Mucosa of descending colon (tissue), 3 donors: ENCODE measurements around the gene GHRHR. TPM values are rescaled to one million over a fixed set of nuclear protein-coding genes. Genes with fewer than 3 reads are reported as not detected.

Experiments used
- ATAC-seq: fragments of 200-7000 bp; cut with Tn5 transposase; one replicate; pipeline ENCODE4 v1.9.1; 2020; ENCODE audit warnings: mild to moderate bottlenecking, moderate library complexity
- DNase-seq, 3 donors: peaks; one replicate each; pipeline ENCODE4 v3.0.0-alpha.2; 2020
- H3K36me3 ChIP-seq: fragments of 200-600 bp; one replicate; pipeline ENCODE4 v1.8.0; 2021; ENCODE audit warnings: low read depth, mild to moderate bottlenecking
- H3K4me1 ChIP-seq: fragments of 200-600 bp; one replicate; pipeline ENCODE4 v1.8.0; 2021; ENCODE audit warnings: low read depth, mild to moderate bottlenecking
- H3K4me3 ChIP-seq: fragments of 200-600 bp; one replicate; pipeline ENCODE4 v1.8.0; 2021; ENCODE audit warnings: mild to moderate bottlenecking
- H3K9me3 ChIP-seq: fragments of 200-600 bp; one replicate; pipeline ENCODE4 v1.8.0; 2021; ENCODE audit warnings: mild to moderate bottlenecking
- CTCF ChIP-seq: fragments of 200-600 bp; IDR thresholded peaks from one replicate; pipeline ENCODE4 v1.8.0; 2022; ENCODE audit warnings: antibody characterized with exemption, mild to moderate bottlenecking
- intact Hi-C, 2 donors: fragments of 100-400 bp; cut with DNase I in 1 of 2; cut with micrococcal nuclease in 1 of 2; formaldehyde crosslinking; loops; one replicate each; pipeline versions ENCODE4 v1.11.0 to v1.11.1; 2022; cut with DNase I, micrococcal nuclease
- total RNA-seq, 3 donors: library from RNA; stranded (reverse); fragmentation: NEBNext Ultra II Directional in 2 of 3; extraction: Animal tissue kit (Norgen Biotek cat#: 25700) in 2 of 3; gene quantifications; one replicate each; pipeline versions ENCODE4 v1.2.1 to v1.2.4, GENCODE V29; 2021 to 2023
- donor health status: DM: no; HTN: no; CAD: no; lungs with moderate emphysema.
- donor health status: DM: no; HTN: no; CAD: no.
- donor health status: DM: no; HTN: yes; CAD: no.

GHRHR gene
- total RNA-seq, 3 donors from 2014 or later: not detected

DNA sequence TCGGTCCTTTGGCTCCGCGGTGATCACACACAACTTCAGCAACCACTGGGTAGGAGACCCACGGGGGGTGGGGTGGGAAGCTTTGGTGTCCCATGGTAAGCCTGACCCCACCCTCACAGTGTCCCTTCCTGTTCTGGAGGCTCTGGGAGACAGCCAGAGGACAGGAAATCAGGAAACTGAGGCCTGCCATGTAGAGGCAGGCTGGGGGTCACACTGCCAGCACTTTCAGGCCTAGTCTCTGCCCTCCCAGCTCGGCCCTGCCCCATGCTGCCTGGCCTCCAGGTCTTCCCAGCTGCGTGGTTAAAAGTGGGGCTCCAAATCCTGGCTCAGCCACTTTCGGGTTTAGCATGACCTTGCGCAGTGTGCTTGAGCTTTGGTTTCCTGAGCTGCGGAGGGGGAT lies 41.2 kb upstream of the GHRHR start:
- ATAC-seq: no peak
- Histone ChIP-seq H3K4me3 (no peak overlapping the region), H3K36me3 (no peaks in the 10 kb centered on the region), H3K9me3 (no peaks in the 10 kb centered on the region), H3K4me1 (peaks cover 4% of the 10 kb centered on the region)
- intact Hi-C loops: no loop called here
- TF ChIP-seq CTCF: no peak
- peak in 2 of 3 donors; percentile 17 to 22 for DNase-seq

DNA sequence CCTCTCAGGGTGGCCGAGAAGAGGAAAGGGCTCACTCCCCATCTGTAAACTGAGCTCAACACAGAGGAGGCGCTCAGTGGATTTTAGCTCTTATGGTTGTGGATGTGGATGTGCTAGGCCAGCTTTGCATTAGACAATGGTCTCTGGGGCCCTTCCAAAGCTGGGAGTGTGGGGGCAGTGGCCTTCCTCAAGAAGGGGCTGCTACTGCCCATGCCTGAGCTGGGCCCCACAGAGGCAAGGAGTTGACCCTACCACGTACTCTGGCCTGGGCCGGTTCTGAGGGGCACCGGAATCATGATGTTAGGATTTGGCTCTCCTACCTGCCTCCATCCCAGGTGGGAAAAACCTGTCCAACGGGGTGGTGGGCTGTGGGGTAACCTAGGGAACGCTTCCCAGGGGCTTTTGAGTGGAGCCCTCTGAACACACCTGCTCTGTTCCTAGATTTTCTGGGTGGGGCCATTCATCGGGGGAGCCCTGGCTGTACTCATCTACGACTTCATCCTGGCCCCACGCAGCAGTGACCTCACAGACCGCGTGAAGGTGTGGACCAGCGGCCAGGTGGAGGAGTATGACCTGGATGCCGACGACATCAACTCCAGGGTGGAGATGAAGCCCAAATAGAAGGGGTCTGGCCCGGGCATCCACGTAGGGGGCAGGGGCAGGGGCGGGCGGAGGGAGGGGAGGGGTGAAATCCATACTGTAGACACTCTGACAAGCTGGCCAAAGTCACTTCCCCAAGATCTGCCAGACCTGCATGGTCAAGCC lies 40.6 kb upstream of the GHRHR start:
- TF ChIP-seq CTCF: no peak
- Histone ChIP-seq H3K4me3 (no peak overlapping the region), H3K36me3 (no peaks in the 10 kb centered on the region), H3K4me1 (peaks cover 4% of the 10 kb centered on the region), H3K9me3 (no peaks in the 10 kb centered on the region)
- intact Hi-C loops: no loop called here
- DNase-seq (peak; percentile 1 to 34 (median 10)), ATAC-seq (no peak)

GRCh38 chr7:30923774-30924413 lies 39.9 kb upstream of the GHRHR start:
- no peaks in the 10 kb centered on the region for H3K36me3 ChIP-seq
- no peak for TF ChIP-seq CTCF
- DNase-seq: peak in 2 of 3 donors; percentile 2 to 17

DNA sequence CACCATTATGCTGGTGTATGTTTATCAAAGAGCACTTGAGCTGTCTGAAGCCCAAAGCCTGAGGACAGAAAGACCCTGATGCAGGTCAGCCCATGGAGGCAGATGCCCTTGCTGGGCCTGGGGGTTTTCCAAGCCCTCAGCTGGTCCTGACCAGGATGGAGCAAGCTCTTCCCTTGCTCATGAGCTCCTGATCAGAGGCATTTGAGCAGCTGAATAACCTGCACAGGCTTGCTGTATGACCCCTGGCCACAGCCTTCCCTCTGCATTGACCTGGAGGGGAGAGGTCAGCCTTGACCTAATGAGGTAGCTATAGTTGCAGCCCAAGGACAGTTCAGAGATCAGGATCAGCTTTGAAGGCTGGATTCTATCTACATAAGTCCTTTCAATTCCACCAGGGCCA lies 39.1 kb upstream of the GHRHR start:
- Histone ChIP-seq H3K4me1 (peaks cover 1% of the 10 kb centered on the region), H3K36me3 (no peaks in the 10 kb centered on the region), H3K9me3 (no peaks in the 10 kb centered on the region), H3K4me3 (no peak overlapping the region)
- ATAC-seq (no peak), DNase-seq (peak in 1 of 3 donors; percentile 8)
- TF ChIP-seq CTCF: no peak
- intact Hi-C loops: no loop called here

More at GRCh38 chr7:30923774-30924413, 39.9 kb upstream of the GHRHR start:
- intact Hi-C loops: no loop called here
- Histone ChIP-seq H3K4me3 (no peak overlapping the region), H3K4me1 (peaks cover 4% of the 10 kb centered on the region), H3K9me3 (no peaks in the 10 kb centered on the region)
- ATAC-seq: no peak

- no peaks in the 10 kb centered on the region for H3K4me1 ChIP-seq
- TF ChIP-seq CTCF: no peak
- no peak overlapping the region for H3K4me3 ChIP-seq
- intact Hi-C loops: no loop called here
- ATAC-seq: no peak
- H3K9me3 ChIP-seq: no peaks in the 10 kb centered on the region
- peak in 2 of 3 donors; percentile 0 to 13 for DNase-seq
- no peaks in the 10 kb centered on the region for H3K36me3 ChIP-seq
These were observed 38.6 kb upstream of the GHRHR start for GRCh38 chr7:30925117-30925516.
